Psoas muscle (tissue), 8 donors: ENCODE measurements around the gene TMEM135. TPM values are rescaled to one million over a fixed set of nuclear protein-coding genes. Genes with fewer than 3 reads are reported as not detected.

Source experiments
- ATAC-seq, 4 donors: fragments of 200-7000 bp; cut with Tn5 transposase; one replicate each; pipeline ENCODE4 v1.9.1; 2020; ENCODE audit warnings: moderate library complexity in 3 of 4, mild to moderate bottlenecking in 2 of 4
- DNase-seq, 2 donors: peaks; one replicate each; pipeline ENCODE4 v3.0.0-alpha.2; 2020
- H3K27ac ChIP-seq: fragments of 200-600 bp; one replicate; pipeline ENCODE4 v1.8.0; 2022
- H3K27me3 ChIP-seq, 3 donors: fragments of 200-600 bp in 1 of 3; one replicate each; pipeline versions ENCODE4 v1.6.1 to v1.8.0; 2013 to 2022; ENCODE audit warnings: low read length in 2 of 3, mild to moderate bottlenecking in 2 of 3, moderate library complexity in 1 of 3; ENCODE audit not compliant: insufficient read depth in 3 of 3
- H3K36me3 ChIP-seq, 2 donors: fragments of 200-600 bp in 1 of 2; one replicate each; pipeline versions ENCODE4 v1.6.1 to v1.8.0; 2013 to 2022; ENCODE audit warnings: low read depth in 1 of 2, mild to moderate bottlenecking in 1 of 2, moderate library complexity in 1 of 2; ENCODE audit not compliant: insufficient read depth in 1 of 2
- H3K4me1 ChIP-seq: fragments of 200-600 bp; one replicate; pipeline ENCODE4 v1.8.0; 2022
- H3K4me3 ChIP-seq: fragments of 200-600 bp; one replicate; pipeline ENCODE4 v1.8.0; 2022; ENCODE audit warnings: mild to moderate bottlenecking
- H3K9me3 ChIP-seq: fragments of 200-600 bp; one replicate; pipeline ENCODE4 v1.8.0; 2022
- WGBS, 3 donors: extraction: QIAGEN DNeasy Blood & Tissue Kit; methylation state at CpG; one replicate each; pipeline versions ENCODE4 v1.1.6 to v1.1.7; 2013; 5-methylcytosine and 5-hydroxymethylcytosine counted together
- intact Hi-C, 2 donors: fragments of 100-400 bp; cut with DNase I; formaldehyde crosslinking; loops; one replicate each; pipeline versions ENCODE4 v1.11.0 to v1.14.2; 2022
- polyA plus RNA-seq, 3 donors: library from polyadenylated mRNA; stranded (reverse); fragments of 200-250 nt; gene quantifications; one replicate each; pipeline ENCODE4 v1.2.3, GENCODE V29; 2013
- total RNA-seq, 4 donors: library from RNA; stranded (reverse); fragmentation: NEBNext Ultra II Directional in 2 of 4; extraction: Animal tissue kit (Norgen Biotek cat#: 25700) in 2 of 4; gene quantifications; one replicate each; pipeline versions ENCODE4 v1.2.1 to v1.2.4, GENCODE V29; 2021 to 2023
- TF ChIP-seq, protein P1 (sequence below): fragments of 200-600 bp; IDR thresholded peaks from one replicate; pipeline ENCODE4 v1.8.0; 2022; ENCODE audit warnings: antibody characterized with exemption
- donor health status: healthy with polysubstance abuse.
- donor health status: DM: no; HTN: no; CAD: no; lungs with moderate emphysema.
- donor health status: Bipolar disorder and iron deficiency.
- donor health status: healthy.
- donor health status: DM: yes; HTN: yes; CAD: no.
- donor health status: DM: no; HTN: no; CAD: no.
- donor health status: DM: no; HTN: no; CAD: no.
- donor health status: DM: yes; HTN: yes; CAD: no.

TMEM135 gene
- total and polyA plus RNA-seq, 7 donors, result 4.1 to 26.6 (median 9.4) TPM

DNA sequence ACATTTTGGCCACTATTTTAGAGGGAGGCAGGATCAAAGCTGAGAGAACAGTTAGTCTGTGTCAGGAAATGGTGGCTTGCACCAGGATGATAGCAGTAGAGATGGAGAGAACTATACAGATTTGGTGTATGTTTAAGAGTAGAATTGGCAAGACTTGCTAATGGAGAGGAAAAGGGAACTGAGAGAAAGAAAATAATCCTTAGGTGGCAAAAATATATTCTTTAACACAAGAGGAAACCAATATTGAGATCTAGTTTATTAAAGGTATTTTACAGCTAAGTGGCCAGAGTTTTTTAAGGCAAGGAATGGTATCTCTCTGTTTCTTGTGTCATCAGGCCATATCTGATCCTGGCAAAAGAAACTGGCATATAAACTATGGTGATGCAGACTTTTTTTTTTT, 278.8 kb downstream of the TMEM135 start:
- intact Hi-C loops, result no loop called here
- TF ChIP-seq, protein P1, sequence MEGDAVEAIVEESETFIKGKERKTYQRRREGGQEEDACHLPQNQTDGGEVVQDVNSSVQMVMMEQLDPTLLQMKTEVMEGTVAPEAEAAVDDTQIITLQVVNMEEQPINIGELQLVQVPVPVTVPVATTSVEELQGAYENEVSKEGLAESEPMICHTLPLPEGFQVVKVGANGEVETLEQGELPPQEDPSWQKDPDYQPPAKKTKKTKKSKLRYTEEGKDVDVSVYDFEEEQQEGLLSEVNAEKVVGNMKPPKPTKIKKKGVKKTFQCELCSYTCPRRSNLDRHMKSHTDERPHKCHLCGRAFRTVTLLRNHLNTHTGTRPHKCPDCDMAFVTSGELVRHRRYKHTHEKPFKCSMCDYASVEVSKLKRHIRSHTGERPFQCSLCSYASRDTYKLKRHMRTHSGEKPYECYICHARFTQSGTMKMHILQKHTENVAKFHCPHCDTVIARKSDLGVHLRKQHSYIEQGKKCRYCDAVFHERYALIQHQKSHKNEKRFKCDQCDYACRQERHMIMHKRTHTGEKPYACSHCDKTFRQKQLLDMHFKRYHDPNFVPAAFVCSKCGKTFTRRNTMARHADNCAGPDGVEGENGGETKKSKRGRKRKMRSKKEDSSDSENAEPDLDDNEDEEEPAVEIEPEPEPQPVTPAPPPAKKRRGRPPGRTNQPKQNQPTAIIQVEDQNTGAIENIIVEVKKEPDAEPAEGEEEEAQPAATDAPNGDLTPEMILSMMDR, result no peak
- DNase-seq, result no peak

DNA sequence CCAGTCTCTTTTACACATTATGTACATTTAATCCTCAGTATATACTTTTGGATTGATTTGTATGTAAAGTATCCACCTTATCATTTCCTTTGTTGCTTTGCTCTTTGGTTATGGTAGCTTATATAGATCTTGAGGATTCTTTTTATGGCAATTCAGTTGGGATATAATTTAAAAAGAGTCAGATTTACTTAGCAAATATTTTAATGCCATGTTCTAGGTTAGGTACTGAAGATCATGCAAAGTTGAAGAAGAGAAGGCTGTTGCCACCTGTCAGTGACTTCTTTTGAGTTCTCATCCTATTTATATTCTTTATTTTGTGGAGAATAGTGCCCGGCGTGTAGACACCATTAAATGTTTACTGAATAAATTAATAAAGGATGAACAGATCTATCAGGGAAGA, 279.7 kb downstream of the TMEM135 start:
- Histone ChIP-seq H3K27me3 (no peaks in the 10 kb centered on the region), H3K36me3 (peaks cover 0 to 36% of the 10 kb centered on the region in 2 donors), H3K4me3 (no peak overlapping the region), H3K27ac (no peak overlapping the region), H3K4me1 (no peaks in the 10 kb centered on the region), H3K9me3 (no peaks in the 10 kb centered on the region)
- WGBS, 3 donors, result 93 to 96% (median 95%) methylated on average over 2 of the region's 2 CpGs
- ATAC-seq (no peak), DNase-seq (no peak)
- intact Hi-C loops, result no loop called here
- TF ChIP-seq, protein P1, result no peak

More for the DNA sequence above, 278.8 kb downstream of the TMEM135 start:
- ATAC-seq, result no peak
- Histone ChIP-seq H3K27me3 (no peaks in the 10 kb centered on the region), H3K4me1 (no peaks in the 10 kb centered on the region), H3K9me3 (no peaks in the 10 kb centered on the region), H3K36me3 (peaks cover 0 to 29% of the 10 kb centered on the region in 2 donors), H3K4me3 (no peak overlapping the region), H3K27ac (no peak overlapping the region)

DNA sequence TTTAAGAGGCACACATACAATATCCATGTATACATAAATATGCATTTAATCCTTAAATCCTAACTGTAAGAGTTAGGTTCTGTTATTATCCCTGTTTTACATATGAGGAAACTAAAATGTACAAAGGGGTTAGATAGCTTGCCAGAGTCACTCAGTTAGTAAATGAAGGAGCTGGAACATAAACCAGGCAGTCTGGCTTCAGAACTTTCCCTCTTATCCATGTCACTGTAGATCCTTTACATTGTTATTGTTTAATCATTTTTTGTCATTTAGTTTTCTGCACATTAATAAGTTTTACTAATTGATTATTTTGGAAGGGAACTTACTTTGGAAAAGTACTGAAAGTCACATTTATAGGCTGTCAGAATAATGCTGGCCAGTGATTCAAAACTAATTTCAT, 282.4 kb downstream of the TMEM135 start:
- H3K27ac ChIP-seq, result no peak overlapping the region
- no peaks in the 10 kb centered on the region for H3K27me3 ChIP-seq
- ATAC-seq (no peak), DNase-seq (no peak)
- no peaks in the 10 kb centered on the region for H3K9me3 ChIP-seq
- TF ChIP-seq, protein P1, result no peak
- intact Hi-C loops, result no loop called here
- H3K36me3 ChIP-seq, result peaks cover 0 to 36% of the 10 kb centered on the region in 2 donors
- H3K4me1 ChIP-seq, result no peaks in the 10 kb centered on the region
- H3K4me3 ChIP-seq, result no peak overlapping the region

DNA sequence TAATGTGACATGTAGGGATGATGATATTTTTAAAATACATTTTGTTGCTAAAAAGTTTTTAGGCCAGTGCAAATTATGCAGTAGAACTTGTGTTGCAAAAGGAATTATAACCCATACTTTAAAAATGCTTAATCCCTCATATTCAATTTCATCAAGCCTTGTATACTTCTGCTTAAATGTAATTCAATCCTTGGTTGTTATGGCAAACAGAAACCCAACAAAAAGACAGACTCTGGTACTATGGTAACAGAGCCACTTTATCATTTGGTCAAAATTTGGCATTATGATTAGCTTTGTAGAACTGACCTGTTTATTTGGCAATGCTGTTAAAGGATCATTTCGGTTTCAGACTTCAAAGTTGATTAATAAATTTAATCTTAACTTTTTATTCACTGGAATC, 284.8 kb downstream of the TMEM135 start:
- Histone ChIP-seq H3K27ac (no peak overlapping the region), H3K27me3 (no peaks in the 10 kb centered on the region), H3K4me3 (no peak overlapping the region), H3K4me1 (no peaks in the 10 kb centered on the region), H3K36me3 (peaks cover 0 to 41% of the 10 kb centered on the region in 2 donors), H3K9me3 (no peaks in the 10 kb centered on the region)
- intact Hi-C loops, result no loop called here
- DNase-seq (no peak), ATAC-seq (no peak)
- WGBS, 3 donors, result 35 to 41% (median 36%) methylated on average over 1 of the region's 1 CpG
- TF ChIP-seq, protein P1, result no peak

DNA sequence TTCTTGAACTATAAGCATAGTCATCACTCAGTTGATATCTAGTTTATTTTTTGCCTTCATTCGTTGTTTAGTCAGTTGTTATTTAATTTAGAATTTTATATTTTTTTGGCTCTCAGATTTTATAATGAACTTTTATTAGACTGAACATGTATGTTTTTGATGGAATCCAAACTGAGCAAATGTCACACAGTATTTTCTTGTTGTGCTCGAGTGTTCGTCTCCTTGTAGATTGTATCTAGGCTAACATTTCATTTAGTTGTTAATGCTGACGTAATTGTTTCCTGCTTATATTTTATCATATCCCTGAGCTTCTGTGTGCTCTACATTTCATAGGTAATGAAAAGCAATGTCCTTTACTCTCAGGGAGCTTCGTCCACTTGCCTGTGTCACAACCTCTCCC, 286.2 kb downstream of the TMEM135 start:
- no peaks in the 10 kb centered on the region for H3K27me3 ChIP-seq
- intact Hi-C loops, result no loop called here
- ATAC-seq, result no peak
- H3K4me1 ChIP-seq, result no peaks in the 10 kb centered on the region
- H3K4me3 ChIP-seq, result no peak overlapping the region
- WGBS, 3 donors, result 95 to 97% (median 96%) methylated on average over 5 of the region's 5 CpGs
- H3K9me3 ChIP-seq, result no peaks in the 10 kb centered on the region
- TF ChIP-seq, protein P1, result no peak
- peaks cover 0 to 31% of the 10 kb centered on the region in 2 donors for H3K36me3 ChIP-seq
- H3K27ac ChIP-seq, result no peak overlapping the region
- DNase-seq, result no peak
